Neural crest cell (in vitro differentiated cells): Measurements from ENCODE around the gene SAAL1. TPM values are rescaled to one million over a fixed set of nuclear protein-coding genes. Genes with fewer than 3 reads are reported as not detected.

Source experiments
- DNase-seq: peaks from one replicate; pipeline ENCODE4 v3.0.0; 2021; ENCODE audit warnings: low read depth, mixed read lengths, low spot score
- H3K27ac Mint-ChIP-seq: one replicate; pipeline ENCODE4 v1.8.0; 2021; ENCODE audit warnings: mild to moderate bottlenecking, mixed read lengths; ENCODE audit not compliant: unreplicated experiment
- H3K27me3 Mint-ChIP-seq: 2 replicates; pipeline ENCODE4 v1.8.0; 2021; ENCODE audit warnings: low read depth, mild to moderate bottlenecking, mixed read lengths
- H3K36me3 Mint-ChIP-seq: 2 replicates; pipeline ENCODE4 v1.8.0; 2021; ENCODE audit warnings: low read depth, mild to moderate bottlenecking, mixed read lengths
- H3K4me1 Mint-ChIP-seq: 2 replicates; pipeline ENCODE4 v1.8.0; 2021; ENCODE audit warnings: mixed read lengths
- H3K4me3 Mint-ChIP-seq: one replicate; pipeline ENCODE4 v1.8.0; 2021; ENCODE audit warnings: mild to moderate bottlenecking, mixed read lengths
- H3K9me3 Mint-ChIP-seq: 2 replicates; pipeline ENCODE4 v1.8.0; 2021; ENCODE audit warnings: mixed read lengths
- total RNA-seq: library from RNA; stranded (reverse); gene quantifications from 2 replicates; pipeline ENCODE4 v1.2.1, GENCODE V29; 2021
- TF ChIP-seq, protein P1 (sequence below): fragments of 200-600 bp; sonication (generic); conservative IDR thresholded peaks from 2 replicates; pipeline ENCODE4 v1.5.0; 2021; ENCODE audit warnings: antibody characterized with exemption, mild to moderate bottlenecking

The SAAL1 gene
- total RNA-seq, 1 donor from 2014 or later, result 50.2 TPM

DNA sequence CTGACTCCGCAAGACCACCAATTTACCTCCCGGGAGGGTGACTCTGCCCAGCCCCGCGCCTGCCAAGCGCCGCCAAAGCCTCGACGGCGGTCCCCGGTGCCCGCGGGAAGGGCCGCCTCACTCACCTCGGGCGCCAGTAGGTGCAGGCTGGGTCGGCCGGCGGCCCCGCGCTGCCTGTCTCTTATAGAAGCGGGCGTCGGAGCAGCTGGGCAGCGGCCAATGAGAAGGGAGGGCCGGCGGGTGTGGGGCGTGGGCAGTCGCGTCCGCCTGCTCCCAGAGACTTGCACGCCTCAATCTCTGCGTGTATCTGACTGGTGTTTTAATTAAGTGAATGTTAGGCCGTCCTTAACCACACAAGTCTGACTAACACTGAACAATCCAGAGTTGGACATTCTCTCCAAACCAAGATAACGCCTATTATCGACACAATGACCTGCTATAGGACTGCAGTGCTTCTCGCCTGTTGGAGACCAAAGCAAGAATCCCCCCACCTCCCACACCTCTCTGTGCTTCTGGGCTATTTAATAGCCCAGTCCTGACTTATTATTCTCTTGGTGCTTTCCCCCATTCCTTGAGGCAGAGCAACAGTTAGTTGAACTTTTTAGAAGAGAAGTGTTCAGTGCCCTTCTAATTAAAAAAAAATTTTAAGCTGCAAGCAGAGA, 59.6 kb downstream of the SAAL1 start, which contains the start of gene TPH1:
Gene TPH1 (minus strand): TSS at position 154 of the 662 bp plus-strand sequence. CDS start 5,507 bp downstream, outside the sequence.
- H3K36me3 Mint-ChIP-seq, result peaks cover 6% of the 10 kb centered on the region
- no peak within 1 kb of the TSS for H3K27ac Mint-ChIP-seq
- peaks cover 52% of the 10 kb centered on the region for H3K27me3 Mint-ChIP-seq
- DNase-seq, result peak; percentile 51
- H3K4me1 Mint-ChIP-seq, result peaks cover 5% of the 10 kb centered on the region
- TF ChIP-seq, protein P1, sequence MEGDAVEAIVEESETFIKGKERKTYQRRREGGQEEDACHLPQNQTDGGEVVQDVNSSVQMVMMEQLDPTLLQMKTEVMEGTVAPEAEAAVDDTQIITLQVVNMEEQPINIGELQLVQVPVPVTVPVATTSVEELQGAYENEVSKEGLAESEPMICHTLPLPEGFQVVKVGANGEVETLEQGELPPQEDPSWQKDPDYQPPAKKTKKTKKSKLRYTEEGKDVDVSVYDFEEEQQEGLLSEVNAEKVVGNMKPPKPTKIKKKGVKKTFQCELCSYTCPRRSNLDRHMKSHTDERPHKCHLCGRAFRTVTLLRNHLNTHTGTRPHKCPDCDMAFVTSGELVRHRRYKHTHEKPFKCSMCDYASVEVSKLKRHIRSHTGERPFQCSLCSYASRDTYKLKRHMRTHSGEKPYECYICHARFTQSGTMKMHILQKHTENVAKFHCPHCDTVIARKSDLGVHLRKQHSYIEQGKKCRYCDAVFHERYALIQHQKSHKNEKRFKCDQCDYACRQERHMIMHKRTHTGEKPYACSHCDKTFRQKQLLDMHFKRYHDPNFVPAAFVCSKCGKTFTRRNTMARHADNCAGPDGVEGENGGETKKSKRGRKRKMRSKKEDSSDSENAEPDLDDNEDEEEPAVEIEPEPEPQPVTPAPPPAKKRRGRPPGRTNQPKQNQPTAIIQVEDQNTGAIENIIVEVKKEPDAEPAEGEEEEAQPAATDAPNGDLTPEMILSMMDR, result no peak
- H3K9me3 Mint-ChIP-seq, result peaks cover 14% of the 10 kb centered on the region
- H3K4me3 Mint-ChIP-seq, result peak within 1 kb of the TSS; percentile 62

DNA sequence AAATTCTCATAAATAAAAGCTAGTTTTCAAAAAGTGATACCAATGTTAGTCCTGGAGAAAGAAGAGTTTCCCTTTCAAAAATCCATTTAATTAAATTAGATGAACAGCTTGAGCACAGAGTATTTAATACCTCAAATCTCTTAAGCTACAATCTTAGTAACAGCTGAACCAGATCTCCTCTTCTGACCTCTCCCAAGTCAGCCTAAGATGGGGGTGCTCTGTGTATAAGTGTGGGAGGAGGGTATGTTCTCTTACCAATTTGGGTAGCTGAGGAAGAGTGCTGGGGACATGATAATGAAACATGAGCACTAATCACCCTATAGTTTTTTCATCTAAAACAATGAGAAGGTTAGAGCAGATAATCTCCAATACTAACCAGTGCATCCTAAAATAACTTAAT, 69.4 kb downstream of the SAAL1 start:
- Mint-ChIP-seq H3K27ac (no peak overlapping the region), H3K36me3 (no peaks in the 10 kb centered on the region), H3K4me1 (no peaks in the 10 kb centered on the region), H3K4me3 (no peak overlapping the region), H3K27me3 (no peaks in the 10 kb centered on the region), H3K9me3 (no peaks in the 10 kb centered on the region)
- TF ChIP-seq, protein P1, result no peak
- DNase-seq, result no peak

Other genes with a start within 250 kb of the SAAL1 start
- 29.6 and 41.6 TPM in 2 replicates for gene SERGEF, start 93.0 kb downstream of the SAAL1 start, total RNA-seq
- gene TPH1, start 59.8 kb downstream of the SAAL1 start, total RNA-seq, result 0.66 and 0.82 TPM in 2 replicates
- 0.14 TPM in 1 of 2 replicates, not detected in the other for gene MRGPRX3, start 26.5 kb upstream of the SAAL1 start, total RNA-seq
- gene MRGPRX4, start 66.8 kb upstream of the SAAL1 start, total RNA-seq, result not detected in 2 replicates
- gene SAA4, start 130.7 kb upstream of the SAAL1 start, total RNA-seq, result not detected in 2 replicates
- not detected in 2 replicates for gene SAA2, start 142.6 kb upstream of the SAAL1 start, total RNA-seq
- not detected in 2 replicates for gene SAA1, start 160.2 kb upstream of the SAAL1 start, total RNA-seq
- 23.9 and 24.2 TPM in 2 replicates for gene HPS5, start 216.1 kb upstream of the SAAL1 start, total RNA-seq
- gene GTF2H1, start 216.5 kb upstream of the SAAL1 start, total RNA-seq, result 39.5 and 41.7 TPM in 2 replicates